ENCODE results near the gene LIPC.

DNA sequence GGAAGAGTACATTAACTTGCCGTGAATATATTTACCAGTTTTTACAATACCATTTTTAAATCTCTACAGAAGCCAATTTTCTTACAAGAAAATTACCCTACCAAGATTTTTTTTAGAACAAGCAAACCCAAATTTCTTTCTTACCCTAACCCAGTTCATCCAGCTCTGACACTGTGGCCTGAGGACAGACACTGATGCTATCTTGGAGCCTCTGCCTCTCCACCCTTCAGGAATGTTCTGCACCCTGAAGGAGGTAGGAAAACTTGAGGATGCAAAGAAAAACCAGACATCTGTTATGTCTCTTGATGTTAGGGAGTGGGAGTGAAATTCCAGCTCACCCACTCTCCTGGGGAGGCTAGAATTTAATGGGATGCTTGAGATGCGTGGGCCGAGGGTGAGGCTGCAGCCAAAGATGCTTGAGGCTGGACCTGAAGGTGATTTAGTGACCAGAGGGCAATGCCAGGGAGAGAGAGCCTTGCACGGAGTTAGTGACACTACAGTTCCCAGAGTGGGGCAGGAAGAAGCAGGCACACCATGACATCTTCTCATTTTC is 69.9 kb downstream of the LIPC start:
- no peak for TF ChIP-seq EP300 (IDR thresholded peaks at IDR 0.05; ENCODE audit: borderline replicate concordance in 1 of 2, low read depth in 1 of 2, low read length in 1 of 2)
- no peak for TF ChIP-seq EZH2phosphoT487 (IDR thresholded peaks at IDR 0.05; ENCODE audit: borderline replicate concordance, low read depth)
- TF ChIP-seq, protein P1, sequence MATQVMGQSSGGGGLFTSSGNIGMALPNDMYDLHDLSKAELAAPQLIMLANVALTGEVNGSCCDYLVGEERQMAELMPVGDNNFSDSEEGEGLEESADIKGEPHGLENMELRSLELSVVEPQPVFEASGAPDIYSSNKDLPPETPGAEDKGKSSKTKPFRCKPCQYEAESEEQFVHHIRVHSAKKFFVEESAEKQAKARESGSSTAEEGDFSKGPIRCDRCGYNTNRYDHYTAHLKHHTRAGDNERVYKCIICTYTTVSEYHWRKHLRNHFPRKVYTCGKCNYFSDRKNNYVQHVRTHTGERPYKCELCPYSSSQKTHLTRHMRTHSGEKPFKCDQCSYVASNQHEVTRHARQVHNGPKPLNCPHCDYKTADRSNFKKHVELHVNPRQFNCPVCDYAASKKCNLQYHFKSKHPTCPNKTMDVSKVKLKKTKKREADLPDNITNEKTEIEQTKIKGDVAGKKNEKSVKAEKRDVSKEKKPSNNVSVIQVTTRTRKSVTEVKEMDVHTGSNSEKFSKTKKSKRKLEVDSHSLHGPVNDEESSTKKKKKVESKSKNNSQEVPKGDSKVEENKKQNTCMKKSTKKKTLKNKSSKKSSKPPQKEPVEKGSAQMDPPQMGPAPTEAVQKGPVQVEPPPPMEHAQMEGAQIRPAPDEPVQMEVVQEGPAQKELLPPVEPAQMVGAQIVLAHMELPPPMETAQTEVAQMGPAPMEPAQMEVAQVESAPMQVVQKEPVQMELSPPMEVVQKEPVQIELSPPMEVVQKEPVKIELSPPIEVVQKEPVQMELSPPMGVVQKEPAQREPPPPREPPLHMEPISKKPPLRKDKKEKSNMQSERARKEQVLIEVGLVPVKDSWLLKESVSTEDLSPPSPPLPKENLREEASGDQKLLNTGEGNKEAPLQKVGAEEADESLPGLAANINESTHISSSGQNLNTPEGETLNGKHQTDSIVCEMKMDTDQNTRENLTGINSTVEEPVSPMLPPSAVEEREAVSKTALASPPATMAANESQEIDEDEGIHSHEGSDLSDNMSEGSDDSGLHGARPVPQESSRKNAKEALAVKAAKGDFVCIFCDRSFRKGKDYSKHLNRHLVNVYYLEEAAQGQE (IDR thresholded peaks at IDR 0.05; ENCODE audit: low read depth, low read length), result no peak
- no peak for TF ChIP-seq POLR2AphosphoS5 (IDR thresholded peaks at IDR 0.05; ENCODE audit: low read depth, low read length)
- no peak for TF ChIP-seq RCOR1 (IDR thresholded peaks at IDR 0.05; ENCODE audit: low read length)
- no peak for TF ChIP-seq SMC3 (IDR thresholded peaks at IDR 0.05; ENCODE audit: low read depth, low read length)
- no peak for TF ChIP-seq RXRA (IDR thresholded peaks at IDR 0.05; ENCODE audit: borderline replicate concordance, low read depth)
- TF ChIP-seq, protein P2, sequence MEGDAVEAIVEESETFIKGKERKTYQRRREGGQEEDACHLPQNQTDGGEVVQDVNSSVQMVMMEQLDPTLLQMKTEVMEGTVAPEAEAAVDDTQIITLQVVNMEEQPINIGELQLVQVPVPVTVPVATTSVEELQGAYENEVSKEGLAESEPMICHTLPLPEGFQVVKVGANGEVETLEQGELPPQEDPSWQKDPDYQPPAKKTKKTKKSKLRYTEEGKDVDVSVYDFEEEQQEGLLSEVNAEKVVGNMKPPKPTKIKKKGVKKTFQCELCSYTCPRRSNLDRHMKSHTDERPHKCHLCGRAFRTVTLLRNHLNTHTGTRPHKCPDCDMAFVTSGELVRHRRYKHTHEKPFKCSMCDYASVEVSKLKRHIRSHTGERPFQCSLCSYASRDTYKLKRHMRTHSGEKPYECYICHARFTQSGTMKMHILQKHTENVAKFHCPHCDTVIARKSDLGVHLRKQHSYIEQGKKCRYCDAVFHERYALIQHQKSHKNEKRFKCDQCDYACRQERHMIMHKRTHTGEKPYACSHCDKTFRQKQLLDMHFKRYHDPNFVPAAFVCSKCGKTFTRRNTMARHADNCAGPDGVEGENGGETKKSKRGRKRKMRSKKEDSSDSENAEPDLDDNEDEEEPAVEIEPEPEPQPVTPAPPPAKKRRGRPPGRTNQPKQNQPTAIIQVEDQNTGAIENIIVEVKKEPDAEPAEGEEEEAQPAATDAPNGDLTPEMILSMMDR (IDR thresholded peaks at IDR 0.05), result no peak
- no peak for TF ChIP-seq RFX5 (IDR thresholded peaks at IDR 0.05; ENCODE audit: low read length)
- TF ChIP-seq TAF1 (IDR thresholded peaks at IDR 0.05; ENCODE audit: borderline replicate concordance, low read depth, low read length), result no peak
- TF ChIP-seq RAD21 (IDR thresholded peaks at IDR 0.05; ENCODE audit: low read length), result no peak
- TF ChIP-seq, protein P3, sequence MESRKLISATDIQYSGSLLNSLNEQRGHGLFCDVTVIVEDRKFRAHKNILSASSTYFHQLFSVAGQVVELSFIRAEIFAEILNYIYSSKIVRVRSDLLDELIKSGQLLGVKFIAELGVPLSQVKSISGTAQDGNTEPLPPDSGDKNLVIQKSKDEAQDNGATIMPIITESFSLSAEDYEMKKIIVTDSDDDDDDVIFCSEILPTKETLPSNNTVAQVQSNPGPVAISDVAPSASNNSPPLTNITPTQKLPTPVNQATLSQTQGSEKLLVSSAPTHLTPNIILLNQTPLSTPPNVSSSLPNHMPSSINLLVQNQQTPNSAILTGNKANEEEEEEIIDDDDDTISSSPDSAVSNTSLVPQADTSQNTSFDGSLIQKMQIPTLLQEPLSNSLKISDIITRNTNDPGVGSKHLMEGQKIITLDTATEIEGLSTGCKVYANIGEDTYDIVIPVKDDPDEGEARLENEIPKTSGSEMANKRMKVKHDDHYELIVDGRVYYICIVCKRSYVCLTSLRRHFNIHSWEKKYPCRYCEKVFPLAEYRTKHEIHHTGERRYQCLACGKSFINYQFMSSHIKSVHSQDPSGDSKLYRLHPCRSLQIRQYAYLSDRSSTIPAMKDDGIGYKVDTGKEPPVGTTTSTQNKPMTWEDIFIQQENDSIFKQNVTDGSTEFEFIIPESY (IDR thresholded peaks at IDR 0.05; ENCODE audit: borderline replicate concordance, low read depth), result no peak
